GM18507 (cell line): ENCODE measurements around the gene SAPCD1.
"Not testable (repeated sequence)": the region's sequence is repeated elsewhere in the genome, so short reads cannot be mapped to it uniquely, and the experiment has no call there.

Source experiments
- DNase-seq: peaks from one replicate; pipeline ENCODE4 v3.0.0; 2011; ENCODE audit warnings: low read depth; ENCODE audit not compliant: insufficient read length; ENCODE audit errors: extremely low spot score
- FAIRE-seq: peaks from 2 replicates; lab custom pipeline; 2011; peaks lifted over from hg19 to GRCh38; lab: Jason Lieb, UNC

SAPCD1 gene

GRCh38 chr6:31794294-31794865 is 31.9 kb downstream of the SAPCD1 start:
- no peak for FAIRE-seq
- DNase-seq, result no peak

DNA sequence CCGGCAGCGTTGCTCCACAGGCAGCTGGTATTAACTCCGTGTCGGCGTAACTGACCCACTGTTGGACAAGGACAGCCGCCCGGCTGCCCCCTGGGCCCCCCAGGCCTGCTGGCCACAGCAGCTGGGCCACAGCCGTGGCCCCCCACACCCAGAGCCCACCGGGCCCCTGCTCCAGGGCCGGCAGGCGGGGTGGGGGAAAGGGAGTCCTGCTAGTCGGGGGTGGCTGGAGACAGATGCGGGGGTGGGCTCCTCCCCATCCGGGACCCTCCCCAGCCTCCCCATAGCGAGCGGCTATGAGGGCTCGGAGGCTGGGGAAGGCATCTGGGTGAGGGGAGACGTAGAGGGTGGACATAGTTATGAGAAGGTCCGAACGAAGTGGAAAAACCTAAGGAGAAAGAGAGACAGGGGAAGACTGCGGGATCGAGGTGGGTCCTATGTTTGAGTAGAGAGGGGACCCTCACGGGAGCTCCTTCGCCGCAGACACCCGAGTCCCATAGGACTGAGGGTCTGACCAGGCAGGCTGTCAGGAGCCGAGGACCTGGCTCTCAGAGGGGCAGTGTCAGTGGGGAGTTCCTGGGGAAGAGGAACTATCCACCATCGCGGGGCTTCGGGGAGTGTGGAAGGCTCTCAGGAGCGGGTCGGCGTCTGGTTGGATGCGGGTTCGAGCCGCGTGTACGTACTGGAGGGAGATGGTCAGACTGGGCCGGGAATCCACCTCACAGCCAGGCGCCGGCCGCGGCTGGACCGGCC is 32.6 kb downstream of the SAPCD1 start:
- FAIRE-seq (no peak), DNase-seq (no peak)

- DNase-seq (peak; percentile 96), FAIRE-seq (peak; percentile 80)
These were observed 33.3 kb downstream of the SAPCD1 start, which contains the start of gene VARS1 for GRCh38 chr6:31795616-31796298. Gene VARS1 (minus strand): TSS chr6:31795752. CDS start chr6:31795217, 535 bp downstream.

- DNase-seq (no peak), FAIRE-seq (no peak)
These were observed 34.5 kb downstream of the SAPCD1 start for GRCh38 chr6:31796993-31797385.

DNA sequence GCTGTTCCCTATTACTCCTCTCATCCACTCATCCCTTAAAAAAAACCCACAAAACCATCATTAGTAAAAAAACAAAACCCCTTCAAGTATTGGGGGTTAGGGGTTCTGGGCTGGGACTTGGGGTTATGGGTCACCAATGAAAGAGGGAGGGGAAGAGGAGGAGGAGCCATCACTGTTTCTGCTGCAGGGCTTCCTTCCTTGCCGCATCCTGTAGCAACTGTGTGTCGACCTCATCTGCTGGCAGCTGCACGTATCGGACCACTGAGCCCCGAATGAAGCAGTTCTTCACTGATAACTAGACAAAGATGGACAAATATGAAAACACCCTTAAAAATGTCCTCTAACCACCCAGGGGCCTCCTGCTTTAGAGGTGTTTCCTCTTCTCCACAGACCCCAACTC is 35.1 kb downstream of the SAPCD1 start:
- FAIRE-seq, result peak; percentile 18
- no peak for DNase-seq

DNA sequence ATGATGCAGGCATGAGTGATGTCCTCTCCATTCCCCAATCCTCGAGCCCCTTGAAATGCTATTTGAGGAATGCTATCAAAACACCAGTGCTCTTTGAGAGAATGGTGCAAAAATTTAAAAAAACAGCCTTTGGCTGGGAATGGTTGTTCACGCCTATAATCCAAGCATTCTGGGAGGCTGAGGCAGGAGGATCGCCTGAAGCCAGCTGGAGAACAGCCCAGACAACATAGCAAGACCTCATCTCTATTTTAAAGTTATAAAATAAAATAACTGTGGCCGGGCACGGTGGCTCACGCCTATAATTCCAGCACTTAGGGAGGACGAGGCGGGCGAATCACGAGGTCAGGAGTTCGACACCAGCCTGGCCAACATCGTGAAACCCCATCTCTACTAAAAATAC is 37.3 kb downstream of the SAPCD1 start:
- DNase-seq (no peak), FAIRE-seq (no peak)

DNA sequence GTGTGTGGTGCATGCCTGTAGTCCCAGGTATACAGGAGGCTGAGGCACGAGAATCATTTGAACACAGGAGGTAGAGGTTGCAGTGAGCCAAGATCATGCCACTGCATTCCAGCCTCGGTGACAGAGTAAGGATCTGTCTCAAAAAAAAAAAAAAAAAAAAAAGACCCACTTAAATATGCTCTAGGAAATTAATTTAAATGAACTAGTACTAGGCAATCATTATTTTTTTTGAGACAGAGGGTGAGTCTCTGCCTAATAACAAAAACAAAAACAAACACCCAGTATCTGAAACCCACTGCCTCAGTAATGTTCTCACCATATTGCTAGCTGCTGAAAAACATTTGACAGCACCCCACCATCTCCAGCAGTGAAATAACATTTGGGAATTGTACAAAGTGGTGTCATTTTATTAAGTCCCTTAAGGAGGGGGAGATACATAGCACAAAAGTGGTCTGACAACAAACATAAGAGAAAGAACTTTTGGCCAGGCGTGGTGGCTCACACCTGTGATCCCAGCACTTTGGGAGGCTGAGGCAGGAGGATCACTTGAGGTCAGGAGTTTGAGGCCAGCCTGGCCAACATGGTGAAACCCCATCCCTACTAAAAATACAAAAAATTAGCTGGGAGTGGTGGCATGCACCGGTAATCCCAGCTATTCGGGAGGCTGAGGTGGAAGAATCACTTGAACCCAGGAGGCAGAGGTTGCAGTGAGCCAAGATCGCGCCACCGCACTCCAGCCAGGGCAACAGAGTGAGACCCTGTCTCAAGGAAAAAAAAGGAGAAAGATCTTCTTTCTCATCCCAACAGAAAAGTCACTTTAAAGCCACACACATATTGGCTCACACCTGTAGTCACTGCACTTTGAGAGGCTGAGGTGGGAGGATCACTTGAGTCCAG is 38.8 kb downstream of the SAPCD1 start:
- not testable (repeated sequence) for DNase-seq, FAIRE-seq

DNA sequence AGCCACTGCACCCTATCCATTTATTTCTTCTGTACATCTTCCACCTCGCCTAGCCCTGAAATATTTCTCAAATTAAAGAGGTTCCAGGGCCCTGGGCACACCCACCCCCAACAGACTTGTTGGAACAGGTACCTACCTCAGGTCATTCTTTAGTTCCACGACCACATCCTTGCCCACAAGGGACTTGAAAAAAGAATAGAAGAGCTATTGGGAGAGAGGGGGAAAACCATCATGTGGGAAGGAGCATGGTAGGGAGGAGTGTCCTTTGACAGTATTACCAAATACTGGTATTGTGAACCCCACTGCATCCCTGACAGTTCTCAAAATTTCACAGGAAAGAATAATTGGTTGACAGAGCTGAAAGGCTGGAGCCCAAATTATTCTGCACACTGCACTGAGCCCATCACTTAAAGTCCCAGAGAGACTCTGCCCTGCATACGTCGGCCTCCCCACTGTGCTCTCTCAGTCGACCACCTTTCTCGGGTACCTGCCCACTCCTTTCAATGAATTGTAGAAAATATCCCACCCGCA is 43.5 kb downstream of the SAPCD1 start:
- DNase-seq (no peak), FAIRE-seq (no peak)

DNA sequence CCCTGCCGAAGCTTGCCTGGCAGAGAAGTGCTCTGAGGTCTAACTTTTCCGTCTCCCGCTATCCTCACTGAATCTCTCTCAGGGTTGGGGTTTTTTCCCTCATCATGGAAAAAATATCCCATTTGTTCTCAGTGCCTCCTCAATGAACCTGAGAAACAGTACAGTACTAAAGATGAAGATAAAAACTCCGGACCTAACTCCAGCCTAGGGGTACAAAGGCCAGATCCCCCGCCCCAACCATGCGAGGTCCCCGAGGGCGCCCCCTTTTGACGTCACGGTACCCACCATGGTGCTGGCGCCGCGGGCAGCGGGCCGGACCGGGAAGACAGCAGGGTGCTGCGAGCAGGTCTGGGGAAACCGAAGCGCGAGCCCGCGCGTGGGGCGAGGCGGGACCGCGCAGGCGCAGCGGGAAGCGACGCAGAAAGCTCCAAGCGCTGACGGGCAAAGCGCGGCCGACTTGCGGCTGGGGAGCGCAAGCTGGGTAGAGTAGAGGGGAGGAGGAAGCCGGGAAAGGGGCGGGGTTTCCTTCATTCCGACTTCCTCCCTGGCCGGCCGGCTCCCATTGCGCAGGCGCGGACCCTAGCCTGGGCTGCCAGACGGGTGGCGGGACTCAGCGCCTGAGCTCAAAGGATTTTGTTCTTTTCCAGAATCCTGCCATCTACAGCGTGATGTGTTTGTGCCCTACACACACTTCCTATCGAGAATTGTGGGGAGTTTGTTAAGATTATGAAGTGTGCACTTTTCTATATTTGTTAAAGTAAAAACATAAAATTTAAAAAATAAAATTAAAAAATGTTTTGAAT is 44.2 kb downstream of the SAPCD1 start, which contains the start of gene LSM2:
Gene LSM2, minus strand, starts transcription at position 497 of the 803 bp plus-strand sequence. Its CDS starts 209 bp downstream, at position 288.
- DNase-seq (peak; percentile 96), FAIRE-seq (peak; percentile 93)

- FAIRE-seq, DNase-seq: not testable (repeated sequence)
These were observed 46.1 kb downstream of the SAPCD1 start for GRCh38 chr6:31808599-31808998.

DNA sequence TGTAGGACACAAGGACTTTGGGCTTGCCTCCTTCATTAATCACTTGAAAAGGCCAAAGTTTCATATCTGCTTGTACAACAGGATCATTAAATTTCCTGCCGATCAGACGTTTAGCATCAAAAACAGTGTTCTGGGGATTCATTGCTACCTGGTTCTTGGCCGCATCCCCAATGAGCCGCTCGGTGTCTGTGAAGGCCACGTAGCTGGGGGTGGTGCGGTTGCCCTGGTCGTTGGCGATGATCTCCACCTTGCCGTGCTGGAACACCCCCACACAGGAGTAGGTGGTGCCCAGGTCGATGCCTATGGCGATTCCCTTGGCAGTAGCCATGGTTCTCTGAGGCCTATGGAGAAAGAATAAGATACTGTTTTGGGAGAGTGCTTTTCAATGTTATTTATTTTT is 49.2 kb downstream of the SAPCD1 start:
- FAIRE-seq (no peak), DNase-seq (no peak)

DNA sequence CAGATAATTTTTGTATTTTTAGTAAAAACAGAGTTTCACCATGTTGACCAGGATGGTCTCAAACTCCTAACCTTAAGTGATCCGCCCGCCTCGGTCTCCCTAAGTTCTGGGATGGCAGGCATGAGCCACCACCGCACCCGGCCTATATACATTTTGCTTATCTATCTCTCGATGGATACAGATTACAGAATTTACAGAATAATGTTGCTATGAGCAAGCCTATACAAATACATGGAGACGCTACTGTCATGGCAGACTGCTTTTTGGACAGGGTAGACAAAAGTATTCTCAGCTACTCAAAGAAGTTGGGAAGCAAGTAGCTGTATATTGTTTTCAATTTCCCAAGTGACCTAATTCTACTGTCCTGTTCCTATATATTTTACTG is 51.0 kb downstream of the SAPCD1 start:
- no peak for DNase-seq
- no peak for FAIRE-seq
